ENCODE measurements around the gene GNB1.

DNA sequence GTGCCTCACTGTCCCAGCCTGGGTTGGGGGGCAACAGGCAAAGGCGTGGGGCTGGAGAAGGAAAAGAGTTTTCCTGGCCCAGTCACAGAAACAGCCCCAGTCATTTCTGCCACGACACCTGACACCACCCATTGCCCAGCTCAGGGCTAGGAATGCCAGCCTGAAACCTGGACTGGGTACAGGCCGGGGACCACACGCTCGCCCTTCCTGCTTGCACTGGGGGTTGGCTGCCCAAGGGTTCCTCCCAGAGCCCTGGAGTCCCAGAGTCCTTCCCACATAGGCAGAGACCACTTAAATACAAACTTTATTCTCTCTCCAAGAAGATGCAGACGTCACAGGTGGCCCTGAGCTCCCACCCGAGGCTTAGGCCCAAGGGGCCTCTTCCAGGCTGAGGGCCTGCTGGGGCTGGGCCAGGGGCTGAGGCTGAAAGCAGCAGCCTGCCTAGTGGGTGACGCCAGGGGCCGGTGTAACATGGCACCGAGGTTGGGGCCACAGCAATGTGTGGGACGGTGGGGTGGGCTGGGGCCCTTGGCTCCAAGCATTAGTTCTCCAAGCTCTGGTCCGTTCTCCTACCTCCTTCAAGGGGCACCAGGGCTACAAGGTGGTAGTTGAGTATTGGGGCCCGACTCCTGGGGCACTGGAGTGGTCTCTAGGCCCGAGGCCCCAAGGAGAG, 26.6 kb upstream of the GNB1 start:
- no peak for TF ChIP-seq CTCF (IDR thresholded peaks at IDR 0.05; ENCODE audit: poor library complexity)
- TF ChIP-seq EZH2 (IDR thresholded peaks at IDR 0.05; ENCODE audit: borderline replicate concordance) = no peak
- TF ChIP-seq EZH2phosphoT487 (IDR thresholded peaks at IDR 0.05; ENCODE audit: low read depth, severe bottlenecking, unreplicated experiment) = no peak
